GM21825 (cell line): ENCODE results near the gene CHST6.
A peak's percentile ranks its signal among the peaks of the same experiment; 100 is the strongest.
"Not testable (repeated sequence)": the region's sequence is repeated elsewhere in the genome, so short reads cannot be mapped to it uniquely, and the experiment has no call there.

ENCODE experiments used
- ATAC-seq: cut with Tn5 transposase; IDR thresholded peaks from one replicate; pipeline ENCODE4 v1.9.1; 2021; ENCODE audit warnings: mild to moderate bottlenecking, moderate library complexity; ENCODE audit not compliant: unreplicated experiment

The CHST6 gene

DNA sequence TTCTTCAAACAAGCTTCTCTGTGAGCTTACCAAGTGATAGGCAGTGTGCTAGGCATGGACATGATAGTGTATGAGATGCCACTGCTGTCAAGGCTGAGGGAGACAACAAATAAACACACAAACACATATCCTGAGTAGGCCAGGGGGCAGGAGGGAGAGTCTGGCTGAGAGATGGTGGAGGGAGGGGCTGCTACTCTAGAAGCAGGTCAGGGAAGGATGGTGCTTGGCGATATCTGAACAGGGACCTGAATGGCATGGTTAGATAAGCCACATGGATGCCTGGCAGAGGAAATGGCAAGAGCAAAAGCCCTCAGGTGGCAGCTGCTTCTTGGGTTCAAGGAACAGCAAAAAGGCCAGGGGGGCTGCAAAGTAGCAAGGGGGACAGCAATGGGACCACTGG lies 8.6 kb upstream of the CHST6 start:
- no peak for ATAC-seq

DNA sequence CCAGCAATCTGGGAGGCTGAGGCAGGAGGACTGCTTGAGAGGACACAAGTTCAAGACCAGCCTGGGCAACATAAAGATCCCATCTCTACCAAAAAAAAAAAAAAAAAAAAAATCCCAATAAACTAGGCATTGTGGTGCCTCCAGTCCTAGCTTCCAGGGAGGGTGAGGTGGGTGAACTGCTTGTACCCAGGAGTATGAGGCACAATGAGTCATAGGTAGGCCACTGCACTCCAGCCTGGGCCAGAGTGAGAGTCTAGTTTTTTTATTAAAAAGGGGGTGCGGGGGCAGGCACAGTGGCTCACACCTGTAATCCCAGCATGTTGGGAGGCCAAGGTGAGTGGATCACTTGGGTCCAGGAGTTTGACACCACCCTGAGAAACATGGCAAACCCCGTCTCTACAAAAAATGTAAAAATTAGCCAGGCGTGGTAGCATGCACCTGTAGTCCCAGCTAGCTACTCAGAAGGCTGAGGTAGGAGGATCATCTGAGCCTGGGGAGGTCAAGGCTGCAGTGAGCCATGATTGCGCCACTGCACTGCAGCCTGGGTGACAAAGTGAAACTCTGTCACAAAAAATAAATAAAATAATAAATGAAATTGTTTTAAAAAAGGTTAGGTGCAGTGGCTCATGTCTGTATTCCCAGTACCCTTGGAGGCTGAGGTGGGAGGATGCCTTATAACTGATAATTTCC lies 7.8 kb upstream of the CHST6 start:
- no peak for ATAC-seq

DNA sequence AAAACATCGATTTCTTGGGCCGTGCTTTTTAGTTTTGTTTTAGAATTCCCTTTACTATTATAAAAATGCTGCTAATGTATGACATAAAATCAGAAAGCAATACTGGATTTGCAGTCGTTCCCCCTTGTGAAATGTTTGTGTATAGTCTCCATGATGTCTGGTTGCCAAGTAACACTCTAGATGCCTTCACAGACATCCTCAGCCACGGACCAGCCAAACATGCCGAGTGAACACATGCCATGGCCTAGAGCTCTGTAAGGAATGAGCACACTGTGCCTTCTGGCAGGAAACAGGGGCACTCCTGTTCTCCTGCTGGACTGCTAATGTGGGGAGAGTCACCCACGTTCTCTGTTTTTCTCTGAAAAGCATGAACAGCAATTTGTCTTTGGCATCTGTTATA lies 6.6 kb upstream of the CHST6 start:
- ATAC-seq, result not testable (repeated sequence)

DNA sequence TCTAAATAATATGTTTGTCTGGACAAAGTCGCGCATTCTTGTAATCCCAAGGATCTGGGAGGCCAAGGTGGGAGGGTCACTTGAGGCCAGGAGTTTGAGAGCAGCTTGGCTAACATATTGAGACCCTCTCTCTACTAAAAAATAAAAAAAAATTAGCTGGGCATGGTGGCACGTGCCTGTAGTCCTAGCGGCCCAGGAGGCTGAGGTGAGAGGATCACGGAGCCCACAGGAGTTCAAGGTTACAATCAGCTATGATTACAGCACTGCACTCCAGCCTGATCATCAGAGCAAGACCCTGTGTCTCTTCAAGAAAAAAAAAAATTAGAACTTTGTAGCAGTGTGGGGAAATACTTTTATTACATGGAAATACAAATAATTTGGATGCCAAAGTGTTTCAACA lies 6.1 kb upstream of the CHST6 start:
- ATAC-seq, result no peak

DNA sequence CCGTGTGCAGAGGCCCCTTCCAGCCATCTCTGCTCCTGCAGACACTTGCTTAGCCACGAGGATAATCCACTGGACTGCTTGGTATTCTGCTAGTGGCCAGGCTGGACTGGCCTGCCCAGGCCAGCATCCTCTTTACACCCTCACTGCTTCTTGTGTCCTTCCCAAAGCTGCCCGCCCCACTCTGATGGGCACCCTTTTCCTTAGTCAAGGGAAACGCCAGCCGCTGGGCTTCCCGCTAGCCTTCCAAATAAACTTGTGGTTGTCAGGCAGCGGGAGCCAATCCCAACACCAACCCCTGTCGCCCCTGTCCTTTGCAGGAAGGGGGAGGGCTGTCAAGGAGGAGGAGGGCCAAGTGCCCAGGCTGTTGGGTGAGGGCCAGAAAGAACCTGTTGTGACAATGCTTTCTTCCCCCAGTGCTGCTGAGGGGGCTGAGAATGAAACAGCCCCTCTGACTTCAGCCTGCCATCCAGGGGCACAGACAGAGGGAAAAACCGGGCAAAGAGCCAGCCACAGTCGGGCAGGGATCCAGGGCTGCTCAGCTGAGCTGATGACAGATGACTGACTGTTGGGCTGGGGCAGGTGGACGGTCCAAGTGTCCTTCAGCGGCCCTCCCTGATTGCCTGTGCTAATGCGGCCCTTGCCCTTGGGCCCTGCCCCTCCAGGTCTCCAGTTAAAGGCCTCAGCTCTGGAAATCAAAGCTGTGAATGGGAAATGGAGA lies 3.5 kb upstream of the CHST6 start:
- ATAC-seq, result not testable (repeated sequence)

DNA sequence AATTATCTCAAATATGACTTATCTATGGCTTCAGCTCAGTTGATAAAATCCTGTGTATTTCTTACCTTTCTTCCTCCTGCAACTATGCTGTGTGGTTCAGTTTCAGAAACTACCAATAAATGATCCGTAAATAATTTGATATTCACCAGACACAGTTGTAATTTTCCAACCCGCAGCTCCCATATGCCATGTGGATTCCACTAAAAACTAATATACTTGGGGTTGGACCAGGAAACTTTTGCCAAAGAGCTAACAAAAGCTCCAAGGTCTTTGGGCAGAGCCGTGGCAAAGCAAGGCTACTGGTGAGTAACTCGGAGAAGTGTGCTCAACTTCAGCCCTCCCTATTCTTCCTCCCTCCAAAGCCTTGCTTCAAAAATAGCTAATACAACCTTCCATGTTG lies 2.3 kb upstream of the CHST6 start:
- ATAC-seq, result no peak

DNA sequence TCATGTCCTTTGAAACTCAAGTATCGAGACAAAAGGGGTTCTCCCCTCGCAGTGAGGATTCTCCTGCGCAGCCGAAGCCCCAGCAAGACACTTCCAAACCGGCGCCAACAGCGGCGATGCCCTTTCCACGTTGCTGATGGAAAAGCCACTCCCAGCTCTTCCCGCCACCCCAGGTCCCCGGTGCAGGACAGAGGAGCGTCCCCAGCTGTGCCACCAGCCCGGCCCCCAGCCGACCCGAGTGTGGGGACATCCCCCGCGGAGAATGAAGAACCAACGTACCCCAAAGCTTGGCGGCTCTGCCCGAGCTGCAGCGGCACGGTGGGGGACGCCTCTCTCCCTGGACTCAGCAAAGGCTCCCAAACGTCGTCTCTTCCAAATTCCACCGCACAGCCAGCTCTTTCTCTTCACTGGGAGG lies 573 bp downstream of the CHST6 start:
- ATAC-seq, result no peak

DNA sequence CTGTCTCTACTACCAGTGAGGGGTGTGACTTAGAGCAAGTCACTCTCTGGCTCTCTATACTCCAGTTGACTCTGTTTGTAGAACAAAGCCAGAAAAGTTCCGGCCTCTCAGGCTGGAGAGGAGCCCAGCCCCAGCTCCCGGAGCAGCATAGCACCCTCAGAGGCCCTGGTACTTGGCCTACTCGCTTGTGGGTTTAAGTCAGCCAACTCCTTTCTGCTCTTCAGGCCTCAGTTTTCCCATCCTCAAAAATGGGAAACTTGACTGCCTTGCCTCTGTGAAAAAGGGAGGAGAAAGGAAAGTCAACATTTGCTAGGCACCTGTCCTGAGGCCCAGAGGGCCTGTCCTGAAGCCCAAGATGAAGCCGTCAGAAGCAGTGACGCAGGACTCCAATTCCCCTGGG lies 1.1 kb downstream of the CHST6 start:
- no peak for ATAC-seq

DNA sequence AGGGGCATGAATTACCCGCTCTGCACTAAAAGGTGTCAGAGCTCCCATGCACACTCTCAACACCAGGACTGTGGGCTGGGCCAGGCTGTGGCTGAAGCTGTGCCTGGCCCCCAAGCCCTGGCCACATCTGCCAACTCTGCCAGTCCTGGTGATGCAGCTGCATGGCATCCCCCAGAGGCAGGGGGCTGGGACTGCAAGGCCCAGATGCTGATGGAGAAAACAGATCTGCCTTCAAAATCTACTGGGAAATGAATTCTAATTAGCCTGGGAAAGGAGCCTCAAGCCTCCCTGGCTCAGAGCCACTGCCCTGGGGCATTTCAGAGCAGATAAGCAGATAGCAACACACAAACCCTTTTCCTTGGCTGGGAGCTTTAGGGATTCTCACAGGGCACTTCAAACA lies 3.4 kb downstream of the CHST6 start:
- no peak for ATAC-seq

DNA sequence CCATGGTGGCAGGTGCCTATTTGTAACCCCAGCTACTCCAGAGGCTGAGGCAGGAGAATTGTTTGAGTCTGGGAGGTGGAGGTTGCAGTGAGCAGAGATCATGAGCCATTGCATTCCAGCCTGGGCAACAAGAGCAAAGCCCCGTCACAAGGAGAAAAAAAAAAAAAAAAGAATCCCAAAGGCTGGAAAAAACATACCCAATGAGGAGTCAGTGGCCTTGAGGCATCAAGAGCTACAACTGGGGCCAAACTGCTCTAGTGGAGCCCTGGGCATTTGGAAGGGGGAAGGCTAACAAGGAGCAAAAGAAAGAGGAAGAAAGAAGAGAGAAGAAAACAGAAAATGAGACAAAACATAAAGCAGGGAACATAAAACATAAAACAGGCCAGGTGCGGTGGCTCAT lies 6.9 kb downstream of the CHST6 start:
- no peak for ATAC-seq

DNA sequence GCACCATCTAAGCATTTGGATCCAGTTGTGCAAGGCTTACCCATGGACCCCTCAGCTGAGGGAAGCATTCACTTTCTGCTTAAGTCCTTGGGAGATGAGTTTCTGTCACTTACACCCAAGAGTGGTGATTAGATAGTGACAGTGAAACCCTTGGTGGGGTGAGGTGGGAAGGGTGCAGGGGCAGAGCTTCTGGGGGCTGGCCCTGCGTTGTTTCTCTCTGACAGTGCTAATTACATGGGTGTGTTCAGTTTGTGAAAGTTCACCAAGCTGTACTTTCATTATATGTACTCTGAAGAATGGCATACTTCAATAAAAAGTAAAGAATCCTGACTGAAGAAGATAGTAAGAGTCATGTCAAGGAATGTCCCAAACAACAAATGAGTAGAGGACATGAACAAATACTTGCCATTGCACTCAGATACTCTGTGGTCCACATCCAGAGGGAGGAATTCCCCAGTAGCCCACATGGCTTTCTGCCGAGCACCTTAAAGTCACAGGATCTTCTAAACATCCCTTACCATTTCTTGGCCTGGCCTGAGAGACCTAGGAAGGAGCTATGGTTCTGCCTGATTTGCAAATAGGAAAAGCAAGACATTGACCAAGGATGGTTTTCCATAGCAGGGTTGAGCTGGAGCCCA lies 8.4 kb downstream of the CHST6 start:
- peak; percentile 63 for ATAC-seq

DNA sequence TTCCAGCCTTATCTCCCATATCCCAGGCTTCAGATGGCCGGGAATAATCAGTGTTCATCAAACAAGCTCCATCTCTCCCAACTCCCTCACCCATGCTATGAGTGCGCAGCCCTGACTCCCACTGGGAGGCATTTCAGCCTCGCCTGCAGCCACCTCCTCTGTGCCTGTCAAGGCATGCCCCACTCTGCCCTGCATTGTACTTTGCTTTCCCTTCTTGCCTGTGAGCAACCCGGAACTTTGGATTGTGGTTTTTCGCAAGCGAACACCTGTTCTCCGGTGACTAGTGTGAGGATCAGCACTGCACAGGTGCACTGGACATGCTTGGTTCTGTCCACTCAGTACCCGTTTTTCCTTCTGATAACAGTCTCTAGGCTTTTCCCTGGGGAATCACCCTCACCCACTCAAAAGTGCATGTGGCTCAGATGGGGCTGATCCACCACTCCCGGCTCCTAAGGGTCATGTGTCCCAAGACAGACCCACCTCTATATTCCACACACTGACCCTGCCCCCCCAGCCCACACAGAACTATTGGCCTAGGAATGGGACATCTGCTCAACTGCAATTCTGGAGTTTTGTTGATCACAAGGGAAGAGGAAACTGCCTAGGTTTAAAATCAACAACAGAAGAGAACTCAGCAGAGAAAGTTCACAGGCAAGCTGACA lies 9.1 kb downstream of the CHST6 start:
- no peak for ATAC-seq

DNA sequence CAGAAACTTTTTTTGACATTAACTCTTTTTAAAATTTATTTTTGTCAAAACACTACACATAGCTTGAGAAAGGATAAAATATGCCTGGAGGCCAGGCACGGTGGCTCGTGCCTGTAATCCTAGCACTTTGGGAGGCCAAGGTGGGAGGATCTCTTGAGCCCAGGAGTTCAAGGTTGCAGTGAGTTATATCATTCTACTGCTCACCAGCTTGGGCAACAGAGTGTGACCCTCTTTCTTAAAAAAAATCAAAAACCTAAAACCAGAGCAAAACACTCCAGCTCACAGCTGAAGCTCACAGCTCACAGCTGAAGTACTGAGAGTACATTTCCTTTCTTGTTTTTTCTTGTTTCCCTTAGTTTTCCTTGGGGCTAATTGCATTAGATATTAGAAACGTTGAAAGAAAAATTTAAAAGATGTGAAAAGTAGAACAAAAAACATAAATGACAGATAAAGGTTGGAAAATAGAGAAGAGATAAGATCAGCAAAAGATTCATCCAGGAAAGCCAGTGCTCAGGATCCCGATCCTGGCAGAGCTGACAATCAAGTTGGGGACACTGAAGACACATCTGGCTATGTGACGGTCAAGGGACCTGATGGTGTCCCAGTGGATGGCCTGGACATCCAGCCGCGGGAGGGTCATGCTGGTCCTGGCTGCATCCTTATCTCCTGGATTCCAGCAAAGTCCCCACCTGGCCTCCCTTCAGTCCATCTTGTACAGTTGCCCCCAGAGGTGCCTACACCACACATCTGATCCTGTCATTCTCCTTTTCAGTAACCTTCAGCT lies 9.8 kb downstream of the CHST6 start:
- peak; percentile 55 for ATAC-seq

DNA sequence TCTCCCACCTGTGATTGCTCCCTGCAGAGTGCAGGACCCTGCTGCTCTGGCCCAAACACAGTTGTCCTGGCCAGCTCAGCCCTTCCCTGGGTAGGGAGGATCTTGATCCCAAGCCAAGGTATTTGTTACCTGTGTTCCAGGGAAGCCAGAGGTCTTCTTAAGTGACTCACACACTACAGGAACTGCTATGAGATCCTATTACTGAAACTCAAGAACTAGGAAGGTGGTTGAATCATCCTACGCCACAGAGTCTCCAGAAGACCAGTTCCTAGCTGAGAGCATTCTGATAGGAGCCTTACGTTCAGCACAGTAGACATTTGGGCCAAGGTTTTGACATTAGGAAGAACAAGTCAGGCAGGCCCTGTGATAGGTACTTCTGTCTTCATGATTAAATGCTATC lies 12.0 kb downstream of the CHST6 start:
- no peak for ATAC-seq

DNA sequence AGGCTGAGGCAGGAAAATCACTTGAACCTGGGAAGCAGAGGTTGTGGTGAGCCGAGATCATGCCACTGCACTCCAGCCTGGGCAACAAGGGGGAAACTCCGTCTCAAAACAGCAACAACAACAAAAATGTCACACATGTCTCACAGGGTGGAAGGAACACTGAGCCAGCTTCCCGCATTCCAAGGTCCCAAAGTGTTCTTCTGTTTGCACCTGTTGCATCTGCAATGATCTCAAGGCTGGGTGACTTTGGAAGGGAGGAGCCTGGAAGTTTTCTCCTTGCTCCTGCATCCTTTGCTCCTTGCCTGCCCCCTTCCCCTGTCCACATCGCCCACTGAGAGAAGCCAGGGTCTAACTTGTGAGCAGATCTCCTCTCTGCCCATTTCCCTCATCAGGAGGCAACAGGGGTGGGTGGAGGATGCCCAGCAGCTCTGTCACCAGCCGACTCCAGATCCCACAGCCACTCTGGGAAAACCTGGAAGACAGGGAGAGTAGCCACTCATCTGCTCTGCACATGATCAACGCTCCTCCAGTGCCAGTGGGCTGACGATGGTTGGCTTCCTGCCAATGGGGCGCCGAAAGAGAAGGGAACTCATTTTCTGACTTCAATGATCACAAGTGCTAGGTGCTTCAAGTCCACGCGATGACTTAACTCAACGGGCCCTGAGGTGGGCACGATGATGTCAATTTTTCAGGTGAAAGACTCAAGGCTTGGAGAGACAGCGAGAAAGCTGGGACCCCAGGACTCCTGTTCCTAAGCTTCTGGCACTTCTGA lies 12.6 kb downstream of the CHST6 start:
- ATAC-seq, result no peak

DNA sequence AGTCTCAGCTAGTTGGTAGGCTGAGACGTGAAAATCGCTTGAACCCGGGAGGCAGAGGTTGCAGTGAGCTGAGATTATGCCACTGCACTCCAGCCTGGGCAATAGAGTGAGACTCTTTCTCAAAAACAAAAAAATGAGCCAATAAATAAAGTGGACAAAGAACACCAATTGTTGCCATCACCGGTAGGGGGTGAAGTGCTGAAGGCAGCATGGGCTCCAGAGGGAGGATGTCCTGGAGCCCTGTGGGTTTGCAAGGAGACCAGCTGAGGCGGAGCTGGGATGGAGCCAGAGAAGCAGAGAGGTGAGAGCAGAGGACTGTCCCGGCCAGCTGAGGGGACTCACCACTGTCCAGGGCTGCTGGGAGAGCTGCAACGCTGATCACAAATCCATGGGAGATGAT lies 13.8 kb downstream of the CHST6 start:
- no peak for ATAC-seq

DNA sequence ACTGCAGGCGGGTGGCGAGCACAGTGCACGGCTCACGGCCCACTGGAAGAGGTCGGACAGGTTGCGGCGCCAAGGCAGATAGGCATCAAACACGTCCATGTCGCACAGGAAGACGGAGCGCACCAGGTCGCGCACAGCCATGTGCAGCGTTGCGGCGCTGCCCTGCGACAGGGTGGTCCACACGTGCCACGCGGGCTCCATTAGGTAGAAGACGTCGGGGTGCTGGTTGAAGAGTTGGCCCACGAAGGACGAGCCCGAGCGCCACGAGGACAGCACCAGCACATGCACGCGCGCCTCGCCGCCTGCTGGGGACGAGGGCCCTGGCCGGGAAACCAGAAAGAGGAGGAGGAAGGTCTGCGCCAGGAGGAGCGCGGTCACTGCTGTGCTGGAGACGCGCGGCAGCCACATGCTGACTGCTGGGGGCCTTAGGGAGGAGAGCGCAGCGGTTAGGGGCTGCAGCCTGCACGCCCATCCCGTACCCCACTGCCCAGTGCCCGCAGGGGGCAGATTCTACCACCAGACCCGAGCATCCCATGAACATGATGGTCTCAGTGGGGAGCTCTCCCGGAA lies 15.7 kb downstream of the CHST6 start:
- ATAC-seq, result no peak

DNA sequence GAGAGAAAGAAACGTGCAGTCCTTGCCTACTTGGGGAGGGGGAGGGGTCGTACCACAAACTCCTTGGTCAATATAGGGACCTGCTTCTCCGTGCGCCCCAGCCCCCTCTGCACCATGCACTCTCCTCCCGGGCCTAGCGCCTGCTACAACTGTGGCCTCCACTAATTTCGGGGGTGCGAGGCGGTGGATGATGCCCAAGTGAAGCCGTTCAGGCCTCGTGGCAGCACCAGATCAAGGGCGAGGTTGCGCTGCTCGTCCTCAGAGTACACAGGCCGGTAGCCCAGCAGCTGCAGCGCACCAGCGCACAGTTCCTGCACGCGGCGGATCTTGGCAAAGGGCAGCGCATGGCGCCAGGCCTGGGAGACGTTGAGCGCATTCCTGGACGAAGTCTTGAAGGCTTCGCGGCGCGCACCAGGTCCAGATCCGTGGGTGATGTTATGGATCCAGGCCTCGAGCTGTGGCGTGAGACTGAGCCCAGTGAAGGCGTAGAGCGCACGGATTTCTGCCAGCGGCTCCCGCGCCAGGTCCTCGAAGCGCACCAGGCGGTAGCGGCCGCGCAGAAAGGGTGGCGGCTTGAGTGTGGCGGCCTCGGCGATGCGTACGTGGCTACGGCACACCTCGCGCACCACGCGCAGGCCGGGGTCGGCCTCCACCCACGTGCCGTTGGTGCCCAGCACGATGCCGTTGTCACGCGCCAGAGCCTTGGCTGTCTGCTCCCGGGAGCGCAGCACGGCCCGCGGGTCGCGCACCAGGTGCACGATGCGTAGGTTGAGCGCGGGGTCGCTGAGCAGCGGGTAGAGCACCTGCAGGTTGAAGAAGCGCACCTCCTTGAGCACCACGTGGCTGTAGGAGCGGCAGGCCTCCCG lies 16.5 kb downstream of the CHST6 start:
- ATAC-seq, result no peak
